HUES6 (cell line): ENCODE results near the gene HSPG2.
"Not testable (repeated sequence)": the region's sequence is repeated elsewhere in the genome, so short reads cannot be mapped to it uniquely, and the experiment has no call there.

Source experiments
- H3K27ac ChIP-seq: 2 replicates; pipeline ENCODE4 v1.7.0; 2013; ENCODE audit warnings: low read depth, mild to moderate bottlenecking, low read length, inconsistent platforms
- H3K27me3 ChIP-seq: 2 replicates; pipeline ENCODE4 v1.6.1; 2013; ENCODE audit warnings: low read length; ENCODE audit not compliant: control insufficient read depth, insufficient read depth
- H3K36me3 ChIP-seq: 2 replicates; pipeline ENCODE4 v1.6.1; 2013; ENCODE audit warnings: low read length; ENCODE audit not compliant: control insufficient read depth, insufficient read depth
- H3K4me1 ChIP-seq: 2 replicates; pipeline ENCODE4 v1.6.1; 2013; ENCODE audit warnings: low read length; ENCODE audit not compliant: control insufficient read depth, insufficient read depth
- H3K4me3 ChIP-seq: 2 replicates; pipeline ENCODE4 v1.5.1; 2013; ENCODE audit warnings: low read depth, low read length
- H3K9ac ChIP-seq: one replicate; pipeline ENCODE4 v1.6.1; 2013; ENCODE audit warnings: mild to moderate bottlenecking, low read length
- H3K9me3 ChIP-seq: 2 replicates; pipeline ENCODE4 v1.6.1; 2013; ENCODE audit warnings: low read depth, low read length; ENCODE audit not compliant: control insufficient read depth, insufficient read depth

Gene HSPG2

DNA sequence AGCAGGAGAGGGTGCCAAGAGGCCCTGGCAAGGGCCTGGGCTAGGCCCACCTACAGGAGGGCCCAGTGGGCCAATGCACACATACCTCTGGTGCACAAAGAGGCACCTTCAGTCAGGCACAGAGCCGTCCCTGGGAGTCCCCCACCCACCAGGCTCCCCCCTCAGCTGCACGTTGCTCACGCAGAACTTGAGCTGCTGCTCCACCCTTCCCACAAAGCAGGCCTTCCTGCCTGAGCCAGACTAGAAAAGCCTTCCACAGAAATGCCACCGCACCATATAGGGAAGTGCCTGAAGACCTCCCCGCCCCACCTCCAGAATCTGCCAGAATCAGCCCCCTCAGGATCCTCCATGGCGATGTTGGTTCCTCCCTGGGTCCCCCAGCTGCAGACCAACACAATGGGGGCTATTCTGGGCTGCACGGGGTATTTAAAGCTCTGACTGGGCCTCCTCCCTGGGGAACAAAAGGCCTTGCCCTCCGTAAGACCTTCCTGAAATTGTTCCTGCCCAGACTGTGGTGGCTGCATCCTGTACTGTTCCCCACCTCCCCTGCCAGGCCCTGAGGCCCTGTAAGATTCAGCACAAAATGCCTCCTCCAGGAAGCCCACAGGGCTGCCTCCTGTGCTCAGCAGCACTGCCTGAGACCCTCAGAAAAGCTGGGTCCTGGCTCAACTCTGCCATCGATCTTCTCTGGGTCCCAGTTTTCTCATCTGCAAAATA is 27.2 kb downstream of the HSPG2 start:
- H3K4me1 ChIP-seq = peaks cover 52% of the 10 kb centered on the region
- peak overlapping the region; percentile 62 for H3K27ac ChIP-seq
- no peak overlapping the region for H3K4me3 ChIP-seq
- H3K27me3 ChIP-seq = no peaks in the 10 kb centered on the region
- H3K36me3 ChIP-seq = 0 out of 2 replicates have a peak, but pooled peaks cover 2% of the 10 kb centered on the region
- peak overlapping the region; percentile 55 for H3K9ac ChIP-seq
- no peaks in the 10 kb centered on the region for H3K9me3 ChIP-seq

DNA sequence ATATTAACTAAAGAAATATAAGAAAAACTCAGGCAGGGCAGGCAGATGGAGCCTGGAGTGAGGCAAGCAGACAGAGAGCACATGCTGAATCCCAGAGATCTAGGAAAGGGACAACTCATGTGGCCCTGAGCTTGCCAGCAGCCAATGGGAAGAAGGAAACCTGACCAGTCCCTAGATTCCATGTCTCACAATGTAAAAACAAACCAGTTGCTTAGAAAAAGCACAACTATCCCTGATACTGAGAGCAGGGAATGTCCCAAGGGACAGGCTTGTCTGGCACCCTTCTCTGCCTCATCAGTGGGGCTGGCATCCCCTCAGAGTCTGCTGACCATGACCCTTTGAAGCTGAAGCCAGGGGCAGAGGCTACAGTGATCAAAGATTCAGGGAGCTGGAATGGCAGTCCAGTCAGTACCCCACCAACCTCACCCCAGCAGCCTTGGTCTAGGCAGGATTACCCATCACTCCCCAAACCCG is 27.8 kb downstream of the HSPG2 start:
- H3K27ac ChIP-seq = peak overlapping the region; percentile 62; the same call in 1 of the 2 replicates
- peaks cover 46% of the 10 kb centered on the region for H3K4me1 ChIP-seq

DNA sequence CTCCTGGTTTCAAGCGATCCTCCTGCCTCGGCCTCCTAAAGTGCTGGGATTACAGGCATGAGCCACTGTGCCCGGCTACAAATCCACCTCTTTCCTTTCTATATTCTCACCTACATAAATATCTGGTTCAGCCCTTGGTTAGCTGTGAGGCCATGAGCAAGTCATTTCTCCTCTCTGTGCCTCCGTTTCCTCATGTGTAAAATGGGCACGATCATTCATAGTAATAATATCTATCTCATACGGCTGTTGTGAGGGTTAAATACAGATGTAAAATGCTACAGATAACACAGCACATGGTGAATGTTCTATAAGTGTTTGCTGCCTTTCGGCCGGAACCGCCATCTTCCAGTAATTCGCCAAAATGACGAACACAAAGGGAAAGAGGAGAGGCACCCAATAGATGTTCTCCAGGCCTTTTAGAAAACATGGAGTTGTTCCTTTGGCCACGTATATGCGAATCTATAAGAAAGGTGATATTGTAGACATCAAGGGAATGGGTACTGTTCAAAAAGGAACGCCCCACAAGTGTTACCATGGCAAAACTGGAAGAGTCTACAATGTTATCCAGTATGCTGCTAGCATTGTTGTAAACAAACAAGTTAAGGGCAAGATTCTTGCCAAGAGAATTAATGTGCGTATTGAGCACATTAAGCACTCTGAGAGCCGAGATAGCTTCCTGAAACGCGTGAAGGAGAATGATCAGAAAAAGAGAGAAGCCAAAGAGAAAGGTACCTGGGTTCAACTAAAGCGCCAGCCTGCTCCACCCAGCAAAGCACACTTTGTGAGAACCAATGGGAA is 29.2 kb downstream of the HSPG2 start:
- not testable (repeated sequence) for H3K27ac ChIP-seq

More for the DNA sequence above, 27.8 kb downstream of the HSPG2 start:
- Histone ChIP-seq H3K9ac (peak overlapping the region; percentile 55), H3K4me3 (no peak overlapping the region), H3K27me3 (no peaks in the 10 kb centered on the region), H3K36me3 (0 out of 2 replicates have a peak, but pooled peaks cover 2% of the 10 kb centered on the region), H3K9me3 (no peaks in the 10 kb centered on the region)

DNA sequence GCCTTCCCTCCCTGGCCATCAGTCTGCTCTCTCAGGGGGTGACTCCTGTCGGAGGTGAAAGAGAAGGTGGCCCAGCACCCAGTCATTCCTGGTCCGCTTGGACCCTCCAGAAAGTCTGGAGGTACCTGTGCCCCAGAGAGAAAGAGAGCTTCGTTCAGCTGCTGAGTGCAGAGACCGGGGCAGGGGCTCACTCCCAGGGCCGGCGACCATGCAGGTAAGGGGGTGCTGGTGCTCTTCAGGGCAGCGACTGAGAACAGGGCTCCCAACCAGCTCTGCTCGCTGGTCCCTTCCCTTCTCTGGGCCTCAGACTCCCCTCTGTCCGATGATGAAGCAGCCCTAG is 30.1 kb downstream of the HSPG2 start:
- Histone ChIP-seq H3K4me1 (peaks cover 26% of the 10 kb centered on the region), H3K27me3 (no peaks in the 10 kb centered on the region), H3K27ac (no peak overlapping the region), H3K9ac (no peak overlapping the region), H3K4me3 (no peak overlapping the region), H3K36me3 (0 out of 2 replicates have a peak, but pooled peaks cover 2% of the 10 kb centered on the region), H3K9me3 (no peaks in the 10 kb centered on the region)

More for the DNA sequence above, 29.2 kb downstream of the HSPG2 start:
- H3K9ac ChIP-seq, H3K4me3 ChIP-seq, H3K9me3 ChIP-seq, H3K27me3 ChIP-seq, H3K36me3 ChIP-seq: not testable (repeated sequence)
- H3K4me1 ChIP-seq = peaks cover 32% of the 10 kb centered on the region

DNA sequence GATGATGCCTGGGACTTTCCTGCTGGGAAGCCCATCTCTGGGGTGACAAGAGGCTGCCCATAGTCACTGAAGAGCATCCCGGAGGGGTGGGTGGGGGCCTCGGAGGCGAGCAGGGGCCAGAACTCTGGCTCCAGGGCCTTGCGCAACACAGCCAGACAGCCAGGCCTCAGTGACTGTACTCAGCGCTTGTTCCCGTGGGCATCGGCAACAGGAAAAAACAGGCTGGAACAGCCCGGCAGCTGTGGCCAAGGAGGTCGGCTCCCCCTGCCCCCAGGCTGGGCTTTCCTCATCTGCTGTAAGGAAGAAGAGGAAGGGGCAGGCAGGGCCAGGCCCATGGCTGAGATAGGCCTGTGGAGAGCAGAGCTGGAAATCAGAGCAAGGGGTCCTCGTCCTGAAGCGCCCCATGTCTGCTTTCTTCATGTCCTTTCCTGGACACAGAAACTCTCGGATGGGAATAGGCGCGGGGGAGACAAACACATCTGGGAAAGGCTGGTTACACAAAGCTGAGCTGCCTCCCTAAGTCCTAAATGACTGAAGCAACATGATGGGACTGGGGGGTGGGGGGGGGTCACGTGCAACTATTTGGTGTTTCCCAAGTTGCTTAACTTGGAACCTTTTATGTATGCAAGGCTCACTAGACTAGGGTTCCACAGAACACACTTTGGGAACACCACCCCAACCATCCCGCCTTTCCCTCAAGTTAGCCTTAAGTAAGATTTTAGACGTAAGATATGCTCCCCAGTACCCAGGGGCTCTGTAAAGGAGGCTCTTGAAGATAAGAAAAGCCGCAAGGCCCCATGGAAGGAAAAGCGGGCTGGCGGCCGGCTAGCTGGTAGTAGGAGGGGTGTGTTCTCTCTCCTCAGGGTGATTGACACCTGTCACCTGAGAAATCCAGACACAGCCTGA is 30.7 kb downstream of the HSPG2 start:
- no peaks in the 10 kb centered on the region for H3K27me3 ChIP-seq
- peaks cover 28% of the 10 kb centered on the region for H3K4me1 ChIP-seq
- H3K4me3 ChIP-seq = no peak overlapping the region
- H3K9me3 ChIP-seq = no peaks in the 10 kb centered on the region
- no peak overlapping the region for H3K9ac ChIP-seq
- 0 out of 2 replicates have a peak, but pooled peaks cover 2% of the 10 kb centered on the region for H3K36me3 ChIP-seq
- H3K27ac ChIP-seq = no peak overlapping the region

DNA sequence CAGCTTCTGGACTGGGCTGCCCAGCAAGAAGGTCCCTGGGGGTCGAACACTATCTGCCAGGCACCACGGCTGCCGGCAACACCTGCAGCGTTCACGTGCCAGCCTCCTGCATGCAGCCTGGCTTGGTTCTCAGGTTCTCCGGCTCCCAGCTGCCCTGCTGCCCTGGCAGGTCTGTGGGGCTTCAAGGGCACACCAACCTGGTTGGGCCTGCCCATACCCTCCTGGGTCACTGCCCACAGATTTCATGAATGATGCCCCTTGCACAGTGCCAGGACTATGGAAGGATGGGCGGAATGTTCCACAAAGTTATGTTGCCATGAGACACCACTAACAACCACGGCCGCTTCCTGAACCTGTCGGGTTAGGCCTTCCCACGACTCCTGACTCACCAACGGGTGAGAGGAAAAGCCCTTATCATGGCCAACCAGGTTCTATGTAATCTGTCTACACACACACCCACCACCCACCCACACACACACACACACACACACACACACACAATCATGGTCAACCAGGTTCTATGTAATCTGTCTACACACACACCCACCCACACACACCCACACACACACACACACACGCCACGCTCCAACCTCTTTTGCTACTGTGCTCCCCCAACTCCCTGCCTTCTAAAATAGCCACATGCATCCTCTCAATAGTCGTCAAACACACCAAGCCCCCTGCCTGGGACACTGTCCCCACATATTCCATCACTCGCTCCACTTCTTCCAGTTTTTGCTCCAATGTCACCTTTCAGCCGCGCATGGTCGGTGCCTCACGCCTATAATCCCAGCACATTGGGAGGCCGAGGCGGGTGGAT is 32.2 kb downstream of the HSPG2 start:
- Histone ChIP-seq H3K27me3 (no peaks in the 10 kb centered on the region), H3K36me3 (0 out of 2 replicates have a peak, but pooled peaks cover 2% of the 10 kb centered on the region), H3K27ac (0 out of 2 replicates have a peak overlapping the region, but pooled peaks have one; percentile 41), H3K9me3 (no peaks in the 10 kb centered on the region), H3K4me1 (peaks cover 19% of the 10 kb centered on the region), H3K9ac (no peak overlapping the region), H3K4me3 (no peak overlapping the region)

DNA sequence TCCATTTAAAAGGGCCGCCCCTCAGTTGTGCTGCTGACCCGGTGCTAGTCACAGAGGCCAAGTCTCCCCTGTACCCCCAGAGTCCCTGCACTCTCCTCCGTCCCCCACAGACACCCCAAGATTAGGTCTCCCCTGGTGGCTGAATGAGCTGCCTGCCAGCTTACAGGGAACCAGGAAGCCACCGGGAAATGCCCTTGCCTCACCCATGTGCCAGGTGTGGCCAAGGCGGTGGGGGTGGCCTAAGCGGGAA is 32.7 kb downstream of the HSPG2 start:
- Histone ChIP-seq H3K4me1 (peaks cover 19% of the 10 kb centered on the region), H3K27ac (0 out of 2 replicates have a peak overlapping the region, but pooled peaks have one; percentile 41), H3K9ac (no peak overlapping the region), H3K4me3 (no peak overlapping the region), H3K9me3 (no peaks in the 10 kb centered on the region), H3K36me3 (0 out of 2 replicates have a peak, but pooled peaks cover 2% of the 10 kb centered on the region), H3K27me3 (no peaks in the 10 kb centered on the region)

DNA sequence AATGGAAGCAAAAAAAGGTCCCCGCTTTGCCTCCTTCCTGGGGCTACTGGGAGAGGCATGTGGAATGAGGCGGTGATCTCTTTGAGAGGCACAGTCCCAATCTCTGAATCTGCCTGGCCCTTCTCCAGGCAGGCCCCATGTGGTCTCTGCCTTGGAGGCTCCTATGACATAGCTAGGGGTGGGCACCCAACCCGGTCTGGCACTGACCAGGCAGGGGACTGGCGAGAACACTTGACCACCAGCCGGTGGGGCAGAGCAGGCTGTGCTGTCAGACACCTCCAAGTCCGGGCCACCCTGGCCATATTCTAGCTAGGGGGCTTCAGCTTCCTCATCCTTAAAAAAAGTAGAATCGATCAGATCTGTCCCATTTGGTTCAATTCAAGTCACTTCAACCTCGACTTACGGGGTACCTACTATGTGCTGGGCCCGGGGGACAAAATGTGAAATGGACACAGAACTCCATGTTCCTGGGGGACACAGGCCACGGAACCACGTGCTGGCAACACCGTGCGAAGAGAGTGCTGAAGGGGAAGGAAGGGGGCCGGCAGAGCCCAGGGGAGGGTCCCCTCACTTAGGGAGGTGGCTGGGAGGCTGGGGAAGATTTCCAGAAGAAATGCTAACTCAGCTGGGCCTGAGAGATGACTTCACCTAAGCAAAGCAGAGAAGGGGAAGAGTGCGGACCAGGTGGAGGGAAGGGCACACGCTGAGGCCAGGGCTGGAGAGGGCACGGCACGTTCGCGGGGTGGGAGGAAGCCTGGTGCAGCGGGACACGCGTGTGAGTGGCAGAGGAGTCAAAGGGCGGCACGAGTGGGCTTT is 33.3 kb downstream of the HSPG2 start:
- Histone ChIP-seq H3K4me1 (peaks cover 21% of the 10 kb centered on the region), H3K27ac (no peak overlapping the region), H3K27me3 (no peaks in the 10 kb centered on the region), H3K9me3 (no peaks in the 10 kb centered on the region), H3K36me3 (0 out of 2 replicates have a peak, but pooled peaks cover 2% of the 10 kb centered on the region), H3K9ac (no peak overlapping the region), H3K4me3 (no peak overlapping the region)

DNA sequence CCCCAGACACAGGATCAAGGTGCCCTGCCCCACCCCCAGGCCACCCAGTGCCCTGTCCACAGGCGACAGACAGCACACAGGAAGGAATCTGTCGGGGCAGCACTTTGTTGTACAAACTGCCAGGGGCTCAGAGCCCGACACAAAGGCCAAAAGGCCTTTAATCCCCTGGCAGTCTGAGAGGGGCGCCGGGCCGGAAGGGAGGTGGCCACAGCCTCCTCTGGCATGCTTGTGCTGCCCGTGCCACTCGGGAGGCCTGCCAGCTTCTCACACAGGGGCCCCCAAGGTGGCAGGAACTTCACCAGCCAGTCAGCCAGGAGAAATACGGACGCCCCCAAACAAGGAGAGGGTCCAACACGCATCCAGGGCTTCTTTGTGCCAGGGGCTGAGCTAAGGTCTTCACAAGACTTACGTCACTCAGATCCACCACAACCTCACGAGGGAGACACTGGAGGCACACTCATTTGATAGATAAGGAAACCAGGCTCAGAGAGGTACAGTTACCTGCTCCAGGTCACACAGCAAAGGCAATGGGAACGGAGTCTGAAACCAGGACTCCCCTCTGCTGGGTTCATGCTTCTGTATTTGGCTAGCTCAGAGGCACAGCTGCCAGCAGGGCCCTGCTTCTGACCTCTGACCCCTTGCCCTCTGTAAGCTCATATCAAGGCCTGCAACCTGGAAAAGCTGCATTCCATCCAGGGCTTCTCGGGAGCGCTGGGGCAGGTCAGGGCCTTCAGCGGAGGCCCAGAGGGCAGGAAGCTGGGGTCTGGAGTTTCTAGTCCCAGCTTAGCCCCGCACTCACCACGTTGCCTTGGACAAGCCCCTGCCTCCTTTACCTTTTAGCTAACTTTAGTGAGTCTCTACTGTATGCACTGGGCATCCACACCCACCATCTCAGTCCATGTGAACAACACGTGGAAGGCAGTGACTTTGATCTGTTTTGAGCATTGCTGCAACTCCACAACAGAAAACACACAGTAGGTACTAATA is 34.8 kb downstream of the HSPG2 start:
- no peak overlapping the region for H3K9ac ChIP-seq
- no peaks in the 10 kb centered on the region for H3K27me3 ChIP-seq
- H3K4me3 ChIP-seq = no peak overlapping the region
- H3K4me1 ChIP-seq = peaks cover 21% of the 10 kb centered on the region
- no peaks in the 10 kb centered on the region for H3K9me3 ChIP-seq
- H3K36me3 ChIP-seq = peaks cover 9% of the 10 kb centered on the region
- H3K27ac ChIP-seq = peak overlapping the region; percentile 62
